ENCODE results near the gene MAP3K9.

Gene MAP3K9

DNA sequence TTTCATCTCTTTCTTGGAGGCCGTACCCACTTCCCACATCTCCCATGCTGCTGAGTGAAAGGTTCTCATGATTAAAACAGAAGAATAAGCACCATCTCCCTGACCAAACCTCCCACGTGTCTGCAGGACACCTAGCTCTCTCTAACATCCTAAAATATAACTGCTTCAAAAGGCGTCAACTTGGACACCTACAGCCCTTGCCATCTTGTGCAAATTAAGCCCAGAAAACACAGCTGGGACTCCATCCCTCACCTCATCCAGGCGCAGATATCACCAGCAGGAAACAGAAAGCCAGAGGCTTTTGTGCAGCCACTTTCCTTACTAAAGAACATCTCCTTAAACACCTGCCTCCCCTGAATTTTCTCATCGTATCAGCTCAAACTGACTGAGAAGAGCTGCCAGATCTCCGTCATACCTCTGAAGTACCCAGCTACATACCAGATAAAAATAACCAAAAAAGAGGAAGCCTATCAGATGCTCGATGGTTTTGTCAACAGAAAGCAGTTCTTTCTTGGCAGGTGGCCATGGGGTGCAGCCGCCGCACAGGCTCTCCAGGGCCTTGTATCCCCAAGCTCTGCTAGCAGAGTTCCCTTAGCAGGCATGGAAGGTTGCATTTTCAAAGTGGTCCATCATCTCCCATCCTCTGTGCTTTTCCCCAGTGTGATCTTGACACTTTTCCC lies 28.8 kb downstream of the MAP3K9 start:
- no peak for DNase-seq

DNA sequence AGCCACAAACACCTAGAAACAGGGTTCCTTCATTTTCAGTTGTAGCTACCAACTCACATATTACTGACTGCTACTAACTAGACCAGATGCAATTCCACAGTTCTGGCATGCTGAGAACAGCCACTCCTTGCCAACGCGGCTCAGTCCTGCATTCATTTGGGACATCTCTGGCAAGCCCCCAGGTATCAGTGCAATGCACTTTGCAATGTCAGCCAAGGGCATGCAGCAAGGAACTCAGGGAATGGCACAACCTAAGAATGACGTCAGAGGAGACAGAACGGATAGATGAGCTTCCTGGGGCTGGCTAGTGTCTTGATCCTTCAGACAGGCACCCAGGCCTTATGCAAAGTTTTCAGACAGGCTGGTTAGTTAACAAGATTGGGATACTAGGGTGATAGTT lies 29.6 kb downstream of the MAP3K9 start:
- DNase-seq: no peak

DNA sequence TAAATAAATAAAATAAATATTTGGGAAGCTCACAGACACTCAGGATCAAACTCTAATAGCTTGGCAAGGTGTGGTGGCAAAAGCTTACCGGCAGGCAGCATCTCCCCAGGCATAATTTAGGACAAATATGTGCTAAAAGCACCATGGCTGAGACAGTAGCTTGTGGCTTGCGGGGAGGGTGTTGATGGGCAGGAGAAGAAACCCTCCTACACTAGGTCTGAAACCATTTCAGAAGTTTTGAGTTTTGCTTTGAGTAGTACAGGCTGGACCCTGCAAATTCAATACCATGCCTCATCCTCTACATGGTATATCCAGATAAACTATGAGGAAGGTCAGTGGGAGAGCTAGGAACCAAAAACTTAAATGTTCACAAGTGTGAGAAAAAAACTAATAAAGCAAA lies 33.1 kb downstream of the MAP3K9 start:
- DNase-seq: no peak

DNA sequence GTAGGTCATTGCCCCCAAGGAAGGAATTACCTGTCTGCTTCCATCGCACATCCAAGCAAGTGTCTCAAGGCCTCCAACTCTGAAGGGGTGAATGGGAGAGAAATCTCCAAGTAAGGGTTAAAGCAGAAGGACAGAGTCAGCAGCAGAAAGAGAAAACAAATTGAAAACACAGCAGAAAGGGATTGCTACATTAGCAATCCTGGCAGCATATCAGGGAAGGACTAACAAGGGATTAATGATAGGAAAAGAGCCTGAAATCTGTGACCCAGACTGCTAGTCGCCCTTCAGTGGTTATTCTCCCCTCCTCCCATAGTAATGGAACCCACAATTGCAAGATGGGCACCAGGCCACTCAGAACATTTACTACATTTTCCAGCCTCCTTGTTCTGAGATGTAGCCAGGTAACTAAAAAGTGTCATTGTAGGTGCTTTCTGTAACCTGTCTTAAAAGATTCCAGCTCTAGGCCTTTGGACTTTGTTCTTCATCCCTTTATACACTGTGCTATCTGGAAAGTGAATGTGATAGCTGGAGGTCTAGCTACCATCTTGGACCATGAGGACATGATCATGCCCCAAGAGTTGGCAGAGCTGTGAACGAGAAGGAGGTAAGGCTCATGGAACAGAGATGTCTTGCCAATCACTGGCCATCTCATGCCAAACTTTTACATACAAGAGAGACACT lies 36.0 kb downstream of the MAP3K9 start:
- DNase-seq: no peak

DNA sequence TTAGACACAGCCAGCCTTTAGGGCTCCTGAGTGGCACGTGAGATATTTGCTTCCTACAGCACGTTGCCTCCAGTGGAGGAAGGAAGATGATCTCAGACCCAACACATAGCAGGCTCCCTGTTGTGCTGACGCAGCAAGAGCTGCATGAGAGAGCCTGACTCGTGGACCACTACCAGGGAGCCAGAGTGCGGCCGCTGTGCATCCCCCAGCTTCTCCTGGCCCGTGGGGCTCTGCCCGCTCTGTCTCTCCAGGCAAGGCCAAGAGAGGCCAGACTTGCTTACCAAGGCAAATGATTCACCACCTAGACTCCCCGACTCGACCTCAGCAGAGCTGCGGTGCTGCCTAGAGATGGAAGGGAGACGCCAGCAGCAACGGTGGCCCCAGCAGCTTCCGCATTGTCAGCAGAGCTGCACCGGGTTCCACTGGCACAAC lies 37.5 kb downstream of the MAP3K9 start:
- no peak for DNase-seq

DNA sequence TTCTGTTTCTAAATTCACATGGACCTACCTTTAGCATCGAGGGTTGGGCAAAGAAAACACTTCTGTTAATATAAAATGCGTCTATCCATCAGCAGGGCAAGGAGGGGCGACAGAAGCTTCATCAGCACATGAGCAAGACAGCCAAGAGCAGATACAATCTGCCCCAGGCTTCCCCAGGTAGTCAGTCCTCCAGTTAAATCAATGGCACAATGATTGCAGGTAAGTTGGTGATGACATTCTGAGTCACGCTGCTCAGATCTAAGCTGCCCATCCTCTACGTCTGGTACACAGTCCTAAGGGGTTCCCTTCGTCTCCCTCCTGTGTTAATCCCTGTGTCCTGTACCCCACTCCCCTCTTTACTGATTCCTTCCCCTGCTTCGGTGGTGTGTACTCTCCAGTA lies 38.8 kb downstream of the MAP3K9 start:
- DNase-seq: no peak

DNA sequence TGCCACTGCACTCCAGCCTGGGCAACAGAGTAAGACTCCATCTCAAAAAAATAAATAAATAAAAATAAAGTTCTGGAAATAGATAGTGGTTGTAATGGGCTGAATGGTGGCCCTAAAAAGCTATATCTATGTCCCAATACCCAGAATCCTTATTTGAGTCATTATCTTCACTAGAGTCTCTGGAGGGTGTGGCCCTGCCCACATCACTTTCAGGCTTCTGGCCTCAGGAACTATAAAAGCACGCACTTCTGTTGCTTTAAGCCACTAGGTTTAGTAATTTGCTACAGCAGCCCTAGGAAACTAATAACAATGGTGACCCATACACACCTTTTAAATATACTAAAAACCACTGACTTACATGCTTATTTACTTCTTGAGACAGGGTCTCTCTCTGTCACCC lies 49.9 kb downstream of the MAP3K9 start:
- DNase-seq: no peak

DNA sequence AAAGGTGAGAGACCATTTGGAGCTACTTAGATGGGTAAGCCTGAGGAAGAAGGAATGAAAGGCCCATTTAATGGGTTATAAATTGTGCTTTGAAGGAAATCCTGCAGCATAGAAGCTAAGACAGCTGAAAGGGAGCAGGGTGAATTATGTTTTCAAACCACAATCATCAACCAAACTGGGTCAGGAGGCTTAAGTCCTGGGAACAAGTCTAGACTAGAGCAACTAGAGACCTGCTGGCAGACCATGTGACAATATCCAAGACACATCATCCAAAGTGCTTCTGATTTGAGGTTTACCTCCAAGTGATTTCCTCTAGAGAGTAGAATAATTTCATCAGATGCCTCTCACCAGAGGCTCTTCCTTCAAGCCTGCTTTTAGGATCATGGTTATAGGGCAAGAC lies 53.7 kb downstream of the MAP3K9 start:
- no peak for DNase-seq

DNA sequence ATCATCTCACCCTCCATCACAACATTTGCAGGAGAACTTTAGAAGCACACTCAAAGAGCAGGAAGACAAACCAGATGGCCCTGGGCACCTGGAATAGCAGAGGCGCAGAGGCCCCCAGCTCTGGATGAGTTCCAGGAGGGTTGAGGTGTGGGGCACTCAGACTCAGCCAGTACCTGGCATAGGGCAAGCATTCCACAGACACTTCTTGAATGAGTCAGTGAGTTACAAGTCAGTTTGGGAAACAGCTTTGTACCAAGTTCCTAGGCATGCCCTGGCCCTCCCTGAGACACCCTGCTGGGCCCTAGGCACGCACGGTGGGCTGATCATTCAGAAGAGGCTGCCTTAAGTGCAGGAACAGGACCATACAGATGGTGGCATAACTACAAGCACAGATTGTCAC lies 54.3 kb downstream of the MAP3K9 start:
- DNase-seq: no peak

DNA sequence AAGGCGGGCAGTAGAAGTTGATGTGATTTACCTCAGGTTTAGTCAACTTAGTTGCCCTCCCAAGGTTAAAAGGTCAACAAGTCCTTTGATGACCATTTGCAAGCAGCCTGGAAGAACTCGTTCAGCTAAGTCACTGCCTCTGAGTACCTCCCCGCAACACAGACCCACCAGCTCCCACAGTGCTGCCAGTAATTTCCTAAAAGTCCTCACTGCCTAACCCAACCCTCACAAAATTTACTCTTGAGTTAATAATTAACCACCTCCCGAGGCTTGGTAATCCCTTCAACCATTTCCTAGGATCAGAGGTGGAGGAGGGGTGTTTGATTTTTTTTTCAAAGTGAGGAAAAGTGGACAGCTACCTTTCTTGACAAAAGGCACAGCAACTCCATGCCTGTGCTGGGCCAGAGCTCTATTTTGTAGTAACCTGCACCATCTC lies 55.8 kb downstream of the MAP3K9 start:
- DNase-seq: no peak

DNA sequence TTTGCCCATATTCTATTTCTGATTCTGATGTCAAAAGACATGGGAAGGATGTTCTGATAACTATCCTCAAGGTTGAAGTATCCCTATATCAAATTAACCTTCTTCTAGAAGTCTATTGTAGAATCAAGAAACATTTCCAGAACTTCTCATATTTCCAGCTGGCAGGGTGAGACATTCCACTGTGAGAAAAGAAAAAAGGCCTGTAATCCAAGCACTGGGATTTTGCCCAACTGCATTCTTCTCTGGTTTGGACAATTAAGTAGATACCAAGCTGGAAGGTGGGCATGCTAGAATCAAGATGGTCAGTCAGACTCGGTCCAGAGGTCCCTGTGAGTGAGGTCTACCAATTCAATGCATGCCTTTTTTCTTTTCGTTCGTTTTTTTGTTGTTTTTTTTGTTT lies 60.9 kb downstream of the MAP3K9 start:
- DNase-seq: no peak

DNA sequence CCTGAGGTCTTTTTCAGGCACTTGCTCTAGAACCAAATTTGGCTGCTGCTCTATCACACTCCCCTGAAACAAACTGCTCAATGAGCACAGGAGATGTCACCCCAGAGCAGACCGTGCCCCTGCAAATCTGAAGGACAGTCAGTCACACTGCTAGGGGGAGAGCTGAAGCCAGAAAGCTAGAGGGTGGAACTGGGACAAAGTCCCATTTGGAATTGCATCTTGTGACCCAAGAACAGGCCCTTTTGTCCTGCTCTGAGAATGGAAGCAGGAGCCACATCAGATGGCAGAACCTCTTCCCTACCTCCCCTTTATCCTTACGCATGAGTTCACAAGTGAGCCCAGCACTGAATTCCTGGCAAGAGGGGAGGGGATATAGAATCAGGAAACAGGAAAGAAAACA lies 64.7 kb downstream of the MAP3K9 start:
- no peak for DNase-seq

DNA sequence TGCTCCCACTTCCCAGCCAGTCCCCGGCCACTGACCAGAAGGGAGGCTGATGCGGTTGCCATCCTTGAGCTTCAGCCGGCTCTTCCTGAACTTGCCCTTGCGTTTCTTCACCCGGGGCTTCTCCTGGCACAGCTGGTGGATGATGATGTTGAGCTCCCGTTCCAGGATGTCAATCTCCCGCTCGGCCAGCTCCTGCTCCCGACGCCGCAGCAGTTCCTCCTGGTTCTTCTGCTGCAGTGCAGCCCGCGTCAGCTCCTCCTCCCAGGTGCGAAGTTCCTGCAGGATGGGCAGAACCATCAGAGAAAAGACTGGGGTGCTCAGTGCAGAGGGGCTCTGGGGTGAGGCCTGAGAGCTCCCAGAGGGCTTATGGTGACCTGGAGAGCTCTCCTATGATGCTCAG lies 67.0 kb downstream of the MAP3K9 start:
- DNase-seq: no peak

DNA sequence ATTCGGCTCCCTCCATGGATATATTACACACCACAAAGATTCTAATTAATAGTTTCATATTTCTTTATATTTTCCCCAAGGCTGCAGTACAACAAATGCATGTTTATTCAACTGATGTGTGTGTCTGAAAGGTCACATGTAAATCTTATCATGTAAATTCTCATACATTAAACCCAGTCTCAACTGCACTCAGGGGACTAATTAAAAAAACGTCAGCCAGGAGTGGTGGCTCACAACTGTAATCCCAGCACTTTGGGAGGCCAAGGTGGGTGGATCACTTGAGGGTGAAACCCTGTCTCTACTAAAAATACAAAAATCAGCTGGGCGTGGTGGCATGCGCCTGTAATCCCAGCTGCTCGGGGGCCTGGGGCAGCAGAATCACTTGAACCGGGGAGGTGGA lies 67.8 kb downstream of the MAP3K9 start:
- DNase-seq: no peak

DNA sequence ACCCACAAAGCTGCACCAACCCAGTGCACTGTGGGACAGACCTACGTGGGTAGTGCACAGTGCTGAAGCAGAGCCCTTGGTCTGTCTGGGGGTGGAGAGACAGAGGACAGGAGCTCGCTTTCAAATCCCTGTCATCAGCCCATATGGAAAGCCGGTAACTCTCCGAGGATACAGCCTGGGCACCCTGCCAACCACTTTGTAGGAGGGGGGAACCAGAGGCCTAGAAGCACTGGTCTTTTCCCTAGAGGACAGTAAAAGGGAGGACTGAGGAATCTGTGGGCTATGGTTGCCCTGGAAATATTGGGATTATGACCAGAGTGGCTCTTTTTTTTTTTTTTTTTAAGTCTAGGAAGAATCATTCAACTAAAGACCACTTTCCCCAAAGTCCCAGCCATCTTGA lies 74.3 kb downstream of the MAP3K9 start:
- DNase-seq: no peak

DNA sequence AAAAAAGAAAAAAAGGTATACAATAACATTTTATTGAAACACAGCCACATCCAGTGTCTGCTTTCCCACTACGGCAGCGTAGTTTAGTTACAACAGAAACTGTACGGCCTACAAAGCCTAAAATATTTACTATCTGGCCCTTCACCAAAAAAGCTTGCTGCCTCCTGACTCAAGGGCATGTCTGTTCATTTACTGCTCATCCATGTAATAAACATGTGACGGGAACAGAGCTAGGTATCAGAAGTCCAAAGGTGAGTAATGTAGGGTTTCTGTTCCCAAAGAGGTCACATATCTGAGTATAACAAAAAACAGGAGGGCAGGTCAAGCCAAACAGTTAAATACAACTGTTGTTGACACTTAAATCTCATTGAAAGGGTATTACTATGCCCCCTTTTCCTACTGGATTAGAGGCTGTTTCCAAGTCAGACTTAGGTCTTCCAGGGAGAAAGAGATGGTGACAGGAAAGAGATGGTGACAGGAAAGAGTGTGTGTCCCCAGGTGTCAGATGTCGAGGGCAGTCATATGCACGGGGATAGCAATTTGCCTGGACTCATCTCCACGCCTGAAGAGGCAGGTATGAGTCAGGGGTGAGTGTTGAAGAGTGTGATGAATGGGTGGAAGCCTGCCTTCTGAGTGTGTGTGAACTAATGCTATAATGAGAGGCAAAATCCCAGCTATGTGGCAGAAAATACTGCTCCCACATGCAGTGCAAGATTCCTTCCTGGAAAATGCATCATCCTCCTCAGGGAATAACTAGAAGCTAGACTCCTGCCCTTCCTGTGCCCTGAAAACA lies 77.7 kb downstream of the MAP3K9 start:
- no peak for DNase-seq

DNA sequence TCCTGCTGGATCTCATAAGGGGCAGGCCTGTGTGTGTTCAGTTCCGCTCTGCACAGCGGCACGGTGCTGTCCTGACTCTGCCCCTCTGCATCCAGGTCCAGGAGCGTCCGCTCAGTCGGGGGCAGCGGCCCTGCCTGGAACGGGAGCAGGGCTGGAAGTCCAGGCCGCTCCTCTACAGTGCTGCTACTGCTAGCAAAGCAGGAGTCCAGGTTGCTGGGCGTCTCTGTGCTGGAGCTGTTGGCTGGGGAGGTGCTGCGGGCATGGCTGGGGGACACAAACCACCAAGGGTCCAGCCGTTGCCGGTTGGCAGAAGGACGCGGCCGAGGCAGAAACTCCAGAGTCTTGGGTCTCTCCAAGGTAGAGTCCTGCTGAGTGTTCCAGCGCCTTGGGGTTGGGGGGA lies 78.9 kb downstream of the MAP3K9 start:
- no peak for DNase-seq

DNA sequence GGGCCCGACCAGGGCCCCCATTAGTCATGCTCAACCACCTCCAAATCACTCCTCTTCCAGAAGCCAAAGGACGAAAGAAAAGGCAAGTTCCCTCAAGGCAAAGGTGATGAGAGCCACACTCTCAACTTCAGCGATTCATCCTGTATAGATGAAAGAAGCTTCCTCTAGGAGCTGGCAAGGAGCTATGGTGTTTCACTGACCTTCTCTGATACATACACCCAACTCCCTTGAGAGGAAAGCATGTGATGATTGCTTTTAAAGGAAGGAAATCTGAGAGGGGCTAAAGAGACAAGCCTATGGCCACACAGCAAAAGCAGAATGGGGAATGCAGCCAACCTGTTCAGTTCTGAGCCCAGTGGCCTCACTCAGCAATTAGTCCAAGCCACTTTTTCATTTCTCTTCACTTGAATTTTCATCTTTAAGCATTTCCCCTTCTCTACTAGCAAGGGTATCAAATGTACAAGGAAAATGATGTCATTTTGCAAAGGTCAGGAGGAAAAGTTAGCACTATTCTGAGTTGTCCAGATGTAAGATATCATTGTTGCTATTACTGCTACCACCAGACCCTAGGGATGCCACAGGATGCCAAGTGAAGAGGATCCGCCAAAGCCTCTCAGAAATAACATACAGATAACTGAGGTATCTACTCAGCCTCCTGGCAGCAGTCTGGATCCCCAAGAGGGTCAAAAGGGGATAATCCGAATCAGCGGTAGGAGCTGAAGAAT lies 82.5 kb downstream of the MAP3K9 start:
- DNase-seq: no peak

DNA sequence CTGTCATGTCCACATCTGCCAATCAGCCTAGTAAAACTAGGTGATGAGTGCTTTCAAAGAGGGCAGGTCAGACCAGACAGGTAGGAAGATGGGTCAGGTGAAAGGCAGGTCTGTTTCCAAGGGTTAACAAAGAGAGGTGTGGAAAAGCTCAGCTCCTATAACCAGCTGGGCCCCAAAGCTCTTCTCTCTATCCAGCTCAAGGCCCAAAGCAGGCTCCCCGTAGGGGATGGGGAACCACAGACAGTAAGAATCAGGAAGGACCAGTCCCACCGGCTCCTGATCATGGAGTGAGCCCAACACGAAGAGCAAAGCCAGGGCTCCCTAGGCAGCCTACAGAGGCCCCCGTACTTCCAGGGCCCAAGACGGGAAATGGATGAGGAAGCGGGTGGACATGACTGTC lies 84.4 kb downstream of the MAP3K9 start:
- DNase-seq: no peak

DNA sequence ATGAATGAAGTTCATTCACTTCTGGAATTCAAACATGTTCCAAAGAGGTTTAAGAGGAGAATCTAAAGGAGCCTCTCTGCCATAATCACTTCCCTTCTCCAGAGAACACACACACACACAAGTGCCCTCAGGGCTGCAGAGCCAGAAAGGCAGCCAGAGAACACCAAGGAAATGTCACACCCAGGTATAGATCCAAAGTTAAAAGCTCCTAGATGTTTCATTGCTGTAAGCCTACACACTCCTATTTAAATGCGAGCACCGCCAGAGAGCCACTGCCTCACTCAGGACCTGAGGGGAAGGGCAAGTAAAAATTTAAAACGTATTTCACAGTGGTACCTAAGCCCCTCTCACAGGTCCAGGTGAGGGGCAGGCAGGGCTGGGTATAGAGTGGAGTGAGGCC lies 85.2 kb downstream of the MAP3K9 start:
- no peak for DNase-seq

DNA sequence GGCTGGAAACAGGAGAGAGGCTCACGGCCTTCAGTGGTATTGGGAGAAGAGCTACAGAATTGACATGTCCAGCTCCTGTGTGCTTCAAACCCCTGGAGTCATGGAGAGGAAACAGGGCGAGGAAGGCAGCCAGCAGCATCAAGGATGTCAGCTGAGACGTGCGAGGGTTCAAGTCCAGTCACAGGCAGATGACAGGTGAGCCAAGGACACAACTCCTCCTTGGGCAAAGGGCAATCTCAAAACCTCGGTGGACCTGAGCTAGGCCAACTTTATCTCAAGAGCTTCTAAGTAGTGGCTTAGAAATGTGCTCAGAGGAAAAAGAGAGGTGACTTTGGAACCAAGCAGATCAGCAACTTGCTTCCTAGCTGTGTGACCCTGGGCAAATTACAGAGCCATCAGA lies 86.0 kb downstream of the MAP3K9 start:
- no peak for DNase-seq

DNA sequence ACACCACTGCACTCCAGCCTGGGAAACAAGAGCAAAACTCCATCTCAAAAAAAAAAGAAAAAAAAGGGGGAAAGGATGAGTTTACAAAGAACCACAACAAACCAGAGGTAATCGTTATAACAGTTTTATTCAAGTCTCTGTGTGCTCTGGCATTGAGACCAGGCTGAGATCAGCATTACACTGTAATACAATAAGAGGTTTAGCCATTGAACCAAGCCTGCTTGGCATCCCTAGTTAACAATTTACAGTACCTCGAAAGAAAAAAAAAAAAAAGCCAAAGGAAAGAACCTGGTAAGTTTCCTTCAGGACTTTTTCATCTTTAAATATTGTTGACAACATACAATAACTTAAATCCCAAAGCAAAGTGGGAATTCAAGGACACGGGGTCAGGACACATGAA lies 86.9 kb downstream of the MAP3K9 start:
- no peak for DNase-seq

DNA sequence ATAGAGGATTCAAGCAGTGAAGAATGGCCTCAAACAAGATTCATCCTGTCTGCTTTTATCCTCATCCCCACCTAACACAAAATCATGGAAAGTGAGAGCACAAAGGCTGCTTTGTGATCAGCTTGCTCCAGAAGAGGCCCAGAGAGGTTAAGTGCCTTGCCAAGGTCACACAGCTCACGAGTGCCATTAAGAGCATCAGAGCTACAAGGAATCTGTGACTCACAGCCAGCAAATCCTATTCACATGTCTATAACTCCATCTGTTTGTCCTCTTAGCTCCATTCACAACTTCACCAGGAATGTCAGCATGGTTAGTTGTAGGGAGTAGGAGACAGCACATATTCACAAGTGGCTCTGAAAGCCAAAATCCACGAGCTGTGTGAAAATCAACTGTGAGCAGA lies 87.8 kb downstream of the MAP3K9 start:
- no peak for DNase-seq
